ENCODE results near the gene PROZ. TPM values are rescaled to one million over a fixed set of nuclear protein-coding genes. Genes with fewer than 3 reads are reported as not detected.
"Not testable (repeated sequence)": the region's sequence is repeated elsewhere in the genome, so short reads cannot be mapped to it uniquely, and the experiment has no call there.

The PROZ gene, protein sequence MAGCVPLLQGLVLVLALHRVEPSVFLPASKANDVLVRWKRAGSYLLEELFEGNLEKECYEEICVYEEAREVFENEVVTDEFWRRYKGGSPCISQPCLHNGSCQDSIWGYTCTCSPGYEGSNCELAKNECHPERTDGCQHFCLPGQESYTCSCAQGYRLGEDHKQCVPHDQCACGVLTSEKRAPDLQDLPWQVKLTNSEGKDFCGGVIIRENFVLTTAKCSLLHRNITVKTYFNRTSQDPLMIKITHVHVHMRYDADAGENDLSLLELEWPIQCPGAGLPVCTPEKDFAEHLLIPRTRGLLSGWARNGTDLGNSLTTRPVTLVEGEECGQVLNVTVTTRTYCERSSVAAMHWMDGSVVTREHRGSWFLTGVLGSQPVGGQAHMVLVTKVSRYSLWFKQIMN
- polyA plus RNA-seq (ENCODE audit: low read depth in 6 of 6), result under 1 TPM in 1 of 6 donors, not detected in 5; 0.17 TPM

DNA sequence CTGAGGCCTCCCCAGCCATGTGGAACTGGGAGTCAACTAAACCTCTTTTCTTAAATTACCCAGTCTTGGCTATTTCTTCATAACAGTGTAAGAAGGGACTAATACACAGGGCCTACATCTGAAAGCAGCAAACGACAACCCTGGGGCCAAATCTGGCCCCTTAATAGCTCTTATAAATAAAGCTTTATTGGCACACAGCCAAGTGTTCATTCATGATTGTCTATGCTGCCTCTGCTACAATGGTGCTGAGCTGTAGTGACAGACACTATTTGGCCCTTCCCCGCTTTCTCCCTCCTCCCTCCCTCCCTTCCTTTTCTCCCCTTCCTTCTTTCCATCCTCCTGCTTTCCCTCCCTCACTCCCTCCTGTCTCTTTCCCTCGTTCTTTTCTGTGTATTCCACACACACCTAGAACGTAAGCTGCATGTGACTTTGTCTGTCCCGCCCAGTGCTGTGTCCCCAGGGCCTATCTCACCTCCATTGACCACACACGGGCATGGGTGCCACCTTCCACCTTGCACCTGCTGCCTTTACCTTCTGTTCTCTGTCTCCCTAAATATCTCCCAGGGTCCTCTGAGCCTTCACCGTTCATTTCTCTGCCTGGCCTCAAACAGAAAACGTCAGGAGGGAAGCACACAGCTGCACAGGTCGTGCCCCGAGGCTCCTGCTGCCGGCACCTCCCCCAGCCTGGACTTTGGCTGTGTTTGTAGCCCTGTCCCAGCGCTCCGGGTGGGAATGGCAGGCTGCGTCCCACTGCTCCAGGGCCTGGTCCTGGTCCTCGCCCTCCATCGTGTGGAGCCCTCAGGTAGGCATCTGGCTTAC is at the start of gene PROZ:
PROZ (plus strand) TSS at position 720 of the 819 bp plus-strand sequence; CDS start at position 733, 13 bp downstream.
- Mint-ChIP-seq H3K4me3 (peak within 1 kb of the TSS in 2 of 8 donors; percentile 29 to 68), H3K27me3 (peaks cover 8 to 51% (median 33%) of the 10 kb centered on the region in 3 donors), H3K9me3 (peaks cover 7 to 17% (median 10%) of the 10 kb centered on the region in 7 donors), H3K36me3 (peaks cover 5 to 16% of the 10 kb centered on the region in 2 donors), H3K4me1 (peaks cover 11 to 14% (median 11%) of the 10 kb centered on the region in 3 donors), H3K27ac (peak within 1 kb of the TSS in 1 of 6 donors; percentile 37)
- no peak for ATAC-seq (ENCODE audit: low read depth in 2 of 2)
- DNase-seq, result no peak

DNA sequence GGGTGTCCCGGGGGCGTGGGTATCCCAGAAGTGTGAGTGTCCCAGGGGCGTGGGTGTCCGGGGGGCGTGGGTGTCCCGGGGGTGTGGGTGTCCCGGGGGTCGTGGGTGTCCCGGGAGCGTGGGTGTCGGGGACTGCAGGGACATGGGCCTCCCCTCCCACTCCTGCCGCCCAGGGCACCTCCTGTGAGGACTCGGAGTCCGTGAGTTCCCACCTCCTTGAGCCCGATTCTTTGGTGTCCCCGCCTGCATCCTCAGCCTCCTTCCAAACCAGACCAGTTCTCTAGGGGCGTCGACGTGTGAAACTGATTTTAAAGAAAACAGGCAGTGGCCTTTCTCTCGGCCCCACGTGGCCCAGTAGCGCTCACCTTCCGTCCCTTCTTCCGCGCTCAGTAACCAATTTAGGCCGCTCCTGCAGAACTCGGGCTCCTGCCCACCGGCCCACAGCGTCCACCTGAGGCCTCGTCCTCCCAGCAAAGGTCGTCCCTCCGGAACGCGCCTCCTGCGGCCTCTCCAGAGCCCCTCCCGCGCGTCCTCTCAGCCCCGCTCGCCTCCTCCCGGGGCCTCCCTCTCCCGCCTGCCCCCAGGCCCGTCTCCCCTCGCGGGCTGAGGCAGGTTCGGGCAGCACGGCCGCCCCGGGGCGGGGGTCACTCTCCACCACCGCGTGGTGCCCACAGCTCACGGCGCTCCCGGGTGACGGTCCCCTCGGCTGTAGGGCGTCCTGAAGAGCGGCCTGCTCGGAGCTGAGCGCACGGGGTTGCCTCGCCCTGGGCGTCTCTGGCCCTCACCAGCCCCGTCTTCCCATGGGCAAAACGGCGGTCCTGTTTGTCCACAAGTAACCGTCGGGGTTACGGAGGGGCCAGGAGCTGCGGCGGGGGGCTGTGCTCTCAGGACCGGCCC is 49.0 kb upstream of the PROZ start:
- Mint-ChIP-seq H3K27me3 (peaks cover 5 to 17% (median 8%) of the 10 kb centered on the region in 3 donors), H3K4me1 (no peaks in the 10 kb centered on the region), H3K9me3 (peaks cover 0 to 1% (median 0%) of the 10 kb centered on the region in 7 donors), H3K27ac (no peak overlapping the region), H3K4me3 (peak overlapping the region in 4 of 8 donors; percentile 29 to 53 (median 48)), H3K36me3 (no peaks in the 10 kb centered on the region)
- ATAC-seq (ENCODE audit: low read depth in 2 of 2) (no peak), DNase-seq (no peak)

DNA sequence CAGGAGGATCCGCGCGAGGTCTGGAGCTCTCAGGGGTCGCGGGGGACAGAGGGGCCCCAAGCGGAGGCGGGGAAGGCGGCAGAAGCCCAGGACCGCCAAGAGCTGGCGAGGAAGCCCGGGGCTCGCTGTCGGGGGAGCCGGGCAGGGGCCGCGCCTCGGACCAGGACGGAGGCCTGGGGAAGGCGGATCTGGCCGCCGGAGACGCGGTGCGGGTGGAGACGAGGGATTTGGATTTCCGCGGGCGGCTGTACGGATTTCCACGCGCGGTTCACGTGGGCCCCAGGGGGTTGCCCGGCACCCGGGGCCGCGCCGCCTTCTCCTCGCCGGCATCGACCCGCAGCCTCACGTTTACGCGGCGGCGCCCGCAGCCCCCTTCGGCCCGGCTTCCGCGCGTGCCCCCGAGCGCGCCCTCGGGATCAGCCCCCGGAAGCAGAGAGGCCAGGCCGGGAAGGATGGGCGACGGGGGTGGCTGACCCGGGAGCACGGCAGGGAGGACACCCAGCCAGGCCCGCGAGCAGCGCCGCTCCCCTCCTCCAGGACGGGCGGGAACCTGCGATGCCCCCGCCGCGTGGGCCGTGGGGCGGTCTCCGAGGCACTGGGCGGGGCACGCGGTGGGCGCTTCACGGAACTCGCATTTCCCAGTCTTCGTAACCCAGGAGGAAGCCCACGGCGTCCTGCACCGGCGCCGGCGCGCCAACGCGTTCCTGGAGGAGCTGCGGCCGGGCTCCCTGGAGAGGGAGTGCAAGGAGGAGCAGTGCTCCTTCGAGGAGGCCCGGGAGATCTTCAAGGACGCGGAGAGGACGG is 48.2 kb upstream of the PROZ start:
- Mint-ChIP-seq H3K36me3 (no peaks in the 10 kb centered on the region), H3K27me3 (peaks cover 1 to 20% (median 1%) of the 10 kb centered on the region in 3 donors), H3K9me3 (no peaks in the 10 kb centered on the region), H3K27ac (no peak overlapping the region), H3K4me1 (no peaks in the 10 kb centered on the region), H3K4me3 (peak overlapping the region in 2 of 8 donors; percentile 29 to 44)
- DNase-seq, result no peak
- no peak for ATAC-seq (ENCODE audit: low read depth in 2 of 2)

DNA sequence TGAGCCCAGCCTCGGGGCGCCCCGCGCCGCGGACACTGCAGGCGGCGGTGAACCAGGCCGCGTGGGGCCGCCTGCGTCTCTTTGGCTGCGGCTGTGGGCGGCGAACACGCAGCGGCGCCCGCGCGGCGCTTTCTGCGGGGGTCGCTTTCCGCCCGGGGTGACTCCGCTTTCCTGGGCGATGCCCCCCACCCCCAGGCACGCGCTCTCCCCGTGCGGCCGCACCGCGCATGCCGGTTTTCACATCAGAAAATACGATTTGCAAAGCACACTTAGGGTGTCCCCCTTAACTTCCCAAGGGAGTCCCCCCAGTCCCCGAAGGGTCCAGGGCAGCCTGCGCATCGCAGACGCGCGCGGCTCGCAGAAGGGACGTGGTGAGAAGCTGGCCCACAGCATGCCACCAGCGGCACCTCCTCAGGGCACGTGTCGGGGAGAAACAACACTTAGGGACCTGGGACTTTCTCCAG is 47.6 kb upstream of the PROZ start:
- Mint-ChIP-seq H3K4me1 (no peaks in the 10 kb centered on the region), H3K27ac (no peak overlapping the region), H3K4me3 (peak overlapping the region in 3 of 8 donors; percentile 20 to 42 (median 29)), H3K27me3 (peaks cover 0 to 25% (median 0%) of the 10 kb centered on the region in 3 donors), H3K36me3 (no peaks in the 10 kb centered on the region), H3K9me3 (no peaks in the 10 kb centered on the region)
- no peak for DNase-seq
- ATAC-seq (ENCODE audit: low read depth in 2 of 2), result no peak

DNA sequence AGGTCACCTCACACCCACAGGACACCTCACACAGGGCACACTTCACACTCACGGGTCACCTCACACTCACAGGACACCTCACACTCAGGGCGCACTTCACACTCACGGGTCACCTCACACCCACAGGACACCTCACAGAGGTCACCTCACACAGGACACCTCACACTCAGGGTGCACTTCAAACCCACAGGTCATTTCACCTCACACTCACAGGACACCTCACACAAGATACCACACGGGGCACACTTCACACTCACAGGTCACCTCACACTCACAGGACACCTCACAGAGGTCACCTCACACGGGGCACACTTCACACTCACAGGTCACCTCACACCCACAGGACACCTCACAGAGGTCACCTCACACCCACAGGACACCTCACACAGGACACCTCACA is 46.6 kb upstream of the PROZ start:
- not testable (repeated sequence) for H3K9me3 Mint-ChIP-seq; ATAC-seq (ENCODE audit: low read depth in 2 of 2); H3K27ac Mint-ChIP-seq; H3K36me3 Mint-ChIP-seq; H3K4me1 Mint-ChIP-seq; H3K4me3 Mint-ChIP-seq; DNase-seq
- H3K27me3 Mint-ChIP-seq, result peaks cover 0 to 22% (median 8%) of the 10 kb centered on the region in 3 donors

DNA sequence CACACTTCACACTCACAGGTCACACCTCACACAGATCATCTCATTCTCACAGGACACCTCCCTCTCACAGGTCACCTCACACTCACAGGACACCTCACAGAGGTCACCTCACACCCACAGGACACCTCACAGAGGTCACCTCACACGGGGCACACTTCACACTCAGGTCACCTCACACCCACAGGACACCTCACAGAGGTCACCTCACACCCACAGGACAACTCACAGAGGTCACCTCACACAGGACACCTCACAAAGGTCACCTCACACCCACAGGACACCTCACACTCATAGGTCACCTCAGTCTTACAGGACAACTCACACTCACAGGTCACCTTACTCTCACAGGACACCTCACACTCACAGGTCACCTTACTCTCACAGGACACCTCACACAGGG is 46.0 kb upstream of the PROZ start:
- not testable (repeated sequence) for DNase-seq; ATAC-seq (ENCODE audit: low read depth in 2 of 2); H3K9me3 Mint-ChIP-seq; H3K4me1 Mint-ChIP-seq; H3K36me3 Mint-ChIP-seq; H3K4me3 Mint-ChIP-seq; H3K27ac Mint-ChIP-seq
- H3K27me3 Mint-ChIP-seq, result peaks cover 0 to 20% (median 8%) of the 10 kb centered on the region in 3 donors

DNA sequence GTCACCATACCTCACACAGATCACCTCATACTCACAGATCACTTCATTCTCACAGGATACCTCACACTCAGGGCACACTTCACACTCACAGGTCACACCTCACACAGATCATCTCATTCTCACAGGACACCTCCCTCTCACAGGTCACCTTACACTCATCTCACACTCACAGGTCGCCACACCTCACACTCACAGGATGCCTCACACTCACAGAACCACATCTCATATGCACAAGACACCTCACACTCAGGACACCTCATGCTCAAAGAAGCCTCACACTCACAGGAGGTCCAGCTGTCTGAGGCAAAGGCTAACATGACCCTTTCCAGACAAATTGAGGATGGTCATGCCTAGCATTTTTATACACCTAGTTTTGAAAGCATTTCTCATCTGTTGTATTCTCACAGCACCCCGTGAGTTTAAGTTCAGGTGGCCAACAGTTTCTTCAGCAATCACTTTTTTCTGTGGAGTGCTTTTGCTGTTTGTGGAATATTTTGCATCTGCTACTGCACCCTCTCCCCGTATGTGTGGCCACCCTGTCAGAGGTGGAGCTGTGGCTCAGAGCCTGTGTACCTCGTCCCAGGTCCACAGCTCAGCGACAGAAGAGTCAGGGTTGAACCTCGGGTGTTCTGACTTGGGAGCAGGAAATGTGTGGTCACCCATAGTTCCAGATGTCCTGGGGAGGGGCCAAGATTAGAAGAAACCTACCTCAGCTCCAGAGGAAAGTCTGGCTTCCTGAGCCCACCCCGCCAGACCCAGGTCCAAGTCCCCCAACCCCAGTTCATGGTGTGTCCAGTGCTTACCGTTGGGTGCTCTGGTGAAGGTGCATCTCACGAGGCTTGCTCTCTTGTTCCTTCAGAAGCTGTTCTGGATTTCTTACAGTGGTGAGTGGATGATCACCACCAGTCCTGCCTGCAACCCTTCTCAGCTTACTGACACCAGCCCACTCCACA is 45.3 kb upstream of the PROZ start:
- Mint-ChIP-seq H3K27ac (no peak overlapping the region), H3K9me3 (peaks cover 0 to 2% (median 0%) of the 10 kb centered on the region in 7 donors), H3K4me1 (no peaks in the 10 kb centered on the region), H3K27me3 (peaks cover 0 to 20% (median 8%) of the 10 kb centered on the region in 3 donors), H3K4me3 (no peak overlapping the region), H3K36me3 (no peaks in the 10 kb centered on the region)
- DNase-seq (no peak), ATAC-seq (ENCODE audit: low read depth in 2 of 2) (no peak)

DNA sequence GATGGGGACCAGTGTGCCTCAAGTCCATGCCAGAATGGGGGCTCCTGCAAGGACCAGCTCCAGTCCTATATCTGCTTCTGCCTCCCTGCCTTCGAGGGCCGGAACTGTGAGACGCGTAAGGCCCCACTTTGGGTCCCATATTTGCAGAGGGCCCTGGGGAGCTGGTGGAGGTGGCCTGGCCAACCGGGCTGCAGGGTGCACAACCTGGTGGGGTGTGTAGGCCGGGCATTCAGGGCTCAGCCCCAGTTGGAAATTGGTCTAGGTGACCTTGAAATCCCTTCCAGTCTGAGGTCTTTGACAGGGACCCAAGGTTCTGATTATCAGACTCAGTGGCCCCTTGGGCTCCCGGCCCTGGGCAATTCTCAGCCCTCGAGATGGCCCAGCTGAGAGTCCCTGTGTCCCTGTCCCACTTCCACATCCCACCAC is 44.6 kb upstream of the PROZ start:
- Mint-ChIP-seq H3K4me1 (no peaks in the 10 kb centered on the region), H3K27ac (no peak overlapping the region), H3K36me3 (no peaks in the 10 kb centered on the region), H3K4me3 (no peak overlapping the region), H3K9me3 (peaks cover 0 to 2% (median 0%) of the 10 kb centered on the region in 7 donors), H3K27me3 (peaks cover 0 to 20% (median 8%) of the 10 kb centered on the region in 3 donors)
- ATAC-seq (ENCODE audit: low read depth in 2 of 2) (no peak), DNase-seq (no peak)

DNA sequence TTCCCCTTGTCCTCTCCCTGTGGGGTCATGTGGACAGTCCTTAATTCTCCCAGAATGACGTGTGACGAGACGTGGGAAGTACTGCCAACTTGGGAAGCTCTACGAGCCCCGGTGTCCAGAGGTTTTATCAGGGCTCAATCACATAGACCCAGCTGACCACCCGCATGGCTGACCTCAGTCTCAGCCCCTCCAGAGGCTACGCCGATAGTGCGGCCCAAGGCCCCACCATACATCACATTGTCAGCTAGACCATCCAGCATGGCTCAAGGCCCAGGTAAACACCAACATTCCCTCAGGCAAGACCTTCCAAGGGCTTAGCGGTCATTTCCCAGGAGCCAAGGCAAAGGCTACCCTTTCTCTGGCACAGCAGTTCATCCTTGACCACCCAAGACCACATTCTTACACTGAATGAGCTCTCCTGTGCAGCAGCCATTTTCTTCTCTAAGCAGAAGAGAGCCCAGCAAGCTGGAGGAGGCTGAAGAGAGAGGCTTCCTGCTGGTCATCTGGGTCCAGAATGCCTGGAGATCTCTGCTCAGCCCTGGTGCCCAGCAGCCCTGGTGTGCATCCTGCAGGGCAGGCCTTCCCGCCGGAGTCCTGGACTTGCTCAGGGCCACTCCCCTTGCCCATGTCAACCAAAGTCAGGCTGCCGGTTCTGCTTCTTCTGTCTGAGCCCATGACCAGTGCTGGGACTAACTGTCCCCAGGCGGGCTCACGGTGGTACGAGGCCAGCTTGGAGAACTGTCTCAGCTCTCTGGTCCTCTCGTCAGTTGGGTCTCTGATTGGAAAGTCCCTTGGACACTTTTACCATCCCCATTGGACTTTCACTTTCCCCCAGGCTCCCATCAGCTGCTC is 43.7 kb upstream of the PROZ start:
- Mint-ChIP-seq H3K27me3 (peaks cover 0 to 20% (median 14%) of the 10 kb centered on the region in 3 donors), H3K4me1 (no peaks in the 10 kb centered on the region), H3K36me3 (no peaks in the 10 kb centered on the region), H3K4me3 (no peak overlapping the region), H3K27ac (no peak overlapping the region), H3K9me3 (peaks cover 0 to 2% (median 0%) of the 10 kb centered on the region in 7 donors)
- DNase-seq (no peak), ATAC-seq (ENCODE audit: low read depth in 2 of 2) (no peak)

DNA sequence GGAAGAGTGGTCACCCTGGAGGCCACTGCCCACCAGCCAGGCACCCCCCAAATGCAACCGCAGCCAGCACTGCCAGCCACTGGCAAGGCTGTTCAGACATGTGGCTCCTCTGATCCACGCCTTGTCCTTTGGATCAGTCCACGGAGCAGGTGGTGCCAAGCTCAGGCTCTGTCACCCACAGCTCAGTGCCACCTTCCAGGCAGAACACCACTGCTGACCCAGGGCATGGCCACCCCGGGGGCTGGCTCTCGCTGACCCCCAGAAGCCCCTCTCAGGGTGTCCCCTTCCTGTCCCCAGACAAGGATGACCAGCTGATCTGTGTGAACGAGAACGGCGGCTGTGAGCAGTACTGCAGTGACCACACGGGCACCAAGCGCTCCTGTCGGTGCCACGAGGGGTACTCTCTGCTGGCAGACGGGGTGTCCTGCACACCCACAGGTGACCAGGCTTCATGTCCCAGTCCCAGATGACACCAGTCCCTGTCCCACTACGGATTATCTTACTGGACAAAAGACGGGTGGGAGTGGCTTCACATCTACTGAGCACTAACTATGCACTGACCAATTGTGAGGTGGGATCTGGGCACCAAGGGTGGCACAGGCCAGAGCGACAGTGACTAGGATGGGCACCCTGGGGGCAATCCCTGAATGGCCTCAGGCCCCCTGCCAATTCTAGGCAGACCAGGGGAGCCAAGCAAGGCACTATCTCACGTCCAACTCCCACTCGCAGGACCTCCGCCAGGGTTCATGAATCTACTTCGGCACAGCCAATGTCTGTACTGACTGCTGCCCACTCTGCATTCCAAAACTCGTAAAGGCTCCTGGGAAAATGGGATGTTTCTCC is 42.9 kb upstream of the PROZ start:
- Mint-ChIP-seq H3K9me3 (peaks cover 0 to 2% (median 0%) of the 10 kb centered on the region in 7 donors), H3K4me1 (no peaks in the 10 kb centered on the region), H3K4me3 (no peak overlapping the region), H3K36me3 (no peaks in the 10 kb centered on the region), H3K27ac (no peak overlapping the region), H3K27me3 (peaks cover 0 to 20% (median 16%) of the 10 kb centered on the region in 3 donors)
- ATAC-seq (ENCODE audit: low read depth in 2 of 2), result no peak
- DNase-seq, result no peak
